KMS-11 (cell line): ENCODE results near the gene PIP5K1C.

Experiments
- H2AFZ ChIP-seq: fragments of 200-600 bp; sonication (generic); 2 replicates; pipeline ENCODE4 v1.6.1; 2016; ENCODE audit warnings: antibody characterized with exemption, mixed run types, low read depth
- H3K27ac ChIP-seq: fragments of 200-600 bp; sonication (generic); 2 replicates; pipeline ENCODE4 v1.6.1; 2016; ENCODE audit warnings: mild to moderate bottlenecking, mixed run types
- H3K27me3 ChIP-seq: fragments of 200-600 bp; sonication (generic); 2 replicates; pipeline ENCODE4 v1.6.1; 2017; ENCODE audit warnings: mild to moderate bottlenecking, low read depth, mixed run types, moderate library complexity; ENCODE audit not compliant: insufficient read depth
- H3K36me3 ChIP-seq: fragments of 200-600 bp; sonication (generic); 2 replicates; pipeline ENCODE4 v1.6.1; 2017; ENCODE audit warnings: mild to moderate bottlenecking, mixed run types; ENCODE audit not compliant: insufficient read depth
- H3K4me1 ChIP-seq: fragments of 200-600 bp; sonication (generic); 2 replicates; pipeline ENCODE4 v1.6.1; 2016; ENCODE audit warnings: mild to moderate bottlenecking, low read depth, mixed run types; ENCODE audit not compliant: poor library complexity, severe bottlenecking
- H3K4me2 ChIP-seq: fragments of 200-600 bp; sonication (generic); 2 replicates; pipeline ENCODE4 v1.7.0; 2016; ENCODE audit warnings: mild to moderate bottlenecking, mixed run types
- H3K4me3 ChIP-seq: fragments of 200-600 bp; sonication (generic); IDR thresholded peaks from 2 replicates; pipeline ENCODE4 v1.6.1; 2017; ENCODE audit warnings: low read depth, low read length, mixed read lengths; ENCODE audit not compliant: insufficient read depth
- H3K79me2 ChIP-seq: fragments of 200-600 bp; sonication (generic); 2 replicates; pipeline ENCODE4 v1.6.1; 2016; ENCODE audit warnings: low read depth, mixed run types; ENCODE audit not compliant: insufficient read depth
- H3K9ac ChIP-seq: fragments of 200-600 bp; sonication (generic); 2 replicates; pipeline ENCODE4 v1.6.1; 2016; ENCODE audit warnings: mild to moderate bottlenecking, mixed run types
- H4K20me1 ChIP-seq: fragments of 200-600 bp; sonication (generic); 2 replicates; pipeline ENCODE4 v1.6.1; 2016; ENCODE audit warnings: mild to moderate bottlenecking, mixed run types; ENCODE audit not compliant: insufficient read depth
- CTCF ChIP-seq: fragments of 200-600 bp; sonication (generic); conservative IDR thresholded peaks from 2 replicates; pipeline ENCODE4 v1.6.1; 2017; ENCODE audit warnings: low read depth, mild to moderate bottlenecking, antibody characterized with exemption, low read length, moderate library complexity, mixed read lengths

PIP5K1C gene

GRCh38 chr19:3665681-3666544 is 34.4 kb downstream of the PIP5K1C start:
- Histone ChIP-seq H3K4me1 (peaks cover 6% of the 10 kb centered on the region), H3K9ac (no peak overlapping the region), H3K27me3 (no peaks in the 10 kb centered on the region), H3K4me2 (no peak overlapping the region), H3K36me3 (no peaks in the 10 kb centered on the region), H3K4me3 (no peak overlapping the region), H3K27ac (no peak overlapping the region), H4K20me1 (no peaks in the 10 kb centered on the region), H2AFZ (no peak overlapping the region), H3K79me2 (no peaks in the 10 kb centered on the region)
- TF ChIP-seq CTCF, result peak; percentile 89

GRCh38 chr19:3664879-3665642 is 35.2 kb downstream of the PIP5K1C start:
- Histone ChIP-seq H3K27ac (no peak overlapping the region), H3K27me3 (no peaks in the 10 kb centered on the region), H2AFZ (no peak overlapping the region), H3K9ac (no peak overlapping the region), H3K4me3 (no peak overlapping the region), H3K79me2 (no peaks in the 10 kb centered on the region), H3K36me3 (no peaks in the 10 kb centered on the region), H3K4me2 (no peak overlapping the region), H3K4me1 (peaks cover 6% of the 10 kb centered on the region), H4K20me1 (no peaks in the 10 kb centered on the region)
- TF ChIP-seq CTCF, result no peak

GRCh38 chr19:3663838-3664237 is 36.4 kb downstream of the PIP5K1C start:
- Histone ChIP-seq H3K9ac (no peak overlapping the region), H3K4me3 (no peak overlapping the region), H3K27ac (no peak overlapping the region), H4K20me1 (no peaks in the 10 kb centered on the region), H3K4me1 (peaks cover 6% of the 10 kb centered on the region), H3K27me3 (no peaks in the 10 kb centered on the region), H2AFZ (no peak overlapping the region), H3K36me3 (no peaks in the 10 kb centered on the region), H3K4me2 (no peak overlapping the region), H3K79me2 (no peaks in the 10 kb centered on the region)
- no peak for TF ChIP-seq CTCF

- H3K27ac ChIP-seq, result no peak overlapping the region
- no peak overlapping the region for H3K4me2 ChIP-seq
- no peaks in the 10 kb centered on the region for H3K27me3 ChIP-seq
- no peaks in the 10 kb centered on the region for H3K36me3 ChIP-seq
- no peaks in the 10 kb centered on the region for H3K79me2 ChIP-seq
- H4K20me1 ChIP-seq, result no peaks in the 10 kb centered on the region
- peaks cover 6% of the 10 kb centered on the region for H3K4me1 ChIP-seq
- H2AFZ ChIP-seq, result no peak overlapping the region
- H3K4me3 ChIP-seq, result no peak overlapping the region
- no peak overlapping the region for H3K9ac ChIP-seq
- no peak for TF ChIP-seq CTCF
Measured at GRCh38 chr19:3661284-3662238, 38.7 kb downstream of the PIP5K1C start.
